GM21737 (cell line): ENCODE results near the gene BCL11B.

Experiments
- ATAC-seq: cut with Tn5 transposase; IDR thresholded peaks from one replicate; pipeline ENCODE4 v1.9.1; 2021; ENCODE audit warnings: mild to moderate bottlenecking, moderate library complexity; ENCODE audit not compliant: unreplicated experiment

The BCL11B gene

DNA sequence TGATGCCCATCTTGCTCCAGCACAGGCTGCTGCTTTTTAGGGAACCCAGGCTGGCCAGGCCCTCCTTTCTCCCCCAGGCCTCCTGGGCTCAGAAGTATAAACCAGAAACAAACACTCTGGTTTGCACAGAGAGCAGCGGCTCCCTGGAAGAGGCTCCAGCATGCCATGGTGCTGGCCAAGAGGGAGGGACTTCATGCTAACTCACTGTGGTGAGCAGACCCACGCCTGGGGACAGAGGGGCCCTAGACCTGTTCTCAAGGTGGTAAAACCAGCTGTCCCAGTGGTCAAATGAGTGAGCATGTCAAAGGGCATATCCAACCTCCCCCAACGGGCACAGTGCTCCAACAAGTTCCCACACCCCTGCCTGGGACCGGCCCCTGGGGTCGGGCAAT is 15.5 kb downstream of the BCL11B start:
- no peak for ATAC-seq

DNA sequence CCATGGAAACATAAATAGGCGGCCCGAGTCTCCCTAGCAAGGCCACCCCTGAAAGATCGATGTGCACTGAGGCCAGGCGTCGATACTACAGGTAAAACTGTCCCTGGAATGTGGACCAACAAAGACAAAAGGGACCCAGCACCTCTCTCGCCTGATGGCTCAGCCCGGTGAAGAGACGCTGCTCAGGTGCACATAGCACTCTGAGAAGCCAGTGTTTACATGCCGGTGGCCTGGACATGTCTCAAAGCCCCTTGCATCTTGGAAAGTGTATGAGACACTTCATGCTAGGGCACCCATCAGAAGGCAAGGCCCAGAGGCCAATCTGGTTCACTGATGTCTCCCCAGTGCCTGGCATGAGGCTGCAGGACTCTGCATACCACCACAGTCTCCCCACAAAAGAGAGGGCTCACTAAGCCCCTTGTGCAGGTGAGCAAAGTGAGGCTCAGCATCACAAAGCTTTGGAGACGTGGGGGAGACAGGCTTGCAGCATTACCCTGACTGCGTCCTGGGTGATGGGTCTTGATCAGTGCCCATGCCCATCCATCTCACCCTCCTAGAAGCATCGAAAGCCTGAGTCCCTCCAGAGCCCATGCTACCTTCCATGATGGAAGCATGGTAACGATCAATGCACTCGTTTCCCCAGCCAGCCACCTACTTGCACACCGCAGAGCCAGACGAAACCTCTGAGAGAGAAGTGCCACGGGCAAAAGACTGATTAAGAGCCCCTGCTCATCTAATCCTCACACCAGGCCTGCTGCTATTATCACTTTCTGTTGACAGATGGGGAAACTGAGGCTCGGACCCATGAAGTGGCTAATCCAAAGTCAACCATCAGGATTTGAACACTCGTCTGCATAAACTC is 16.1 kb downstream of the BCL11B start:
- ATAC-seq: no peak

DNA sequence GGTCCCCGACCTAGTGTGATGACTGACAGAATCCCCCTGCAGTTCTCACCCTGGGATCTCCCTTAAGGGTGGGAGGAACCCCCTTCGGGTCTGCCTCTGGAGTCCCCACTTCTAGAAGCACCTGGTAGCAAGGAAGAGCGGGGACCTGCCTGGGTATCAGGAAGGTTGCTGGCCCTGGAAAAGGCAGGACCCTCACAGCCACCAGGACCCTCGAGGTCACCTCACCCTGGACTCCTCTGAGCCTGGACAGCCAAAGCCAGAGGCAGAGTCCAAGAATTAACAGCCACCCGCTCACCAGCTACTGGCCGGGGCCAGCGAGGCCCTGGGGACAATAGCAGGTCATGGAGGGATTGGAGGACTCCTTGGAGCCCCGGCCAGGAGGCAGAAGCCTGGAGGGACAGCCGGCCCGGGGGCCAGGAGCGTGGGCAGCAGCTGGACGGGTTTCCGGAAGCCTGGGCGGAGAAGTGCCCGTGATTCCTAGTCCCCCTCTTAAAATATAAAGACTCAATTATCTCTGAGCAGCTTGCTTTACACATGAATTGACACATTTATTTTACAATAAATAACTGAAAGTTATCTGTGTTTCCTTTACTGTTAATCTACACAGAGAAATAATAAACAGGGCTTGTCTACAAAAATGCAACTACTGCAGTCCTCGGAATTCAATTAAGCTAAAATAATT is 17.5 kb downstream of the BCL11B start:
- ATAC-seq: no peak

DNA sequence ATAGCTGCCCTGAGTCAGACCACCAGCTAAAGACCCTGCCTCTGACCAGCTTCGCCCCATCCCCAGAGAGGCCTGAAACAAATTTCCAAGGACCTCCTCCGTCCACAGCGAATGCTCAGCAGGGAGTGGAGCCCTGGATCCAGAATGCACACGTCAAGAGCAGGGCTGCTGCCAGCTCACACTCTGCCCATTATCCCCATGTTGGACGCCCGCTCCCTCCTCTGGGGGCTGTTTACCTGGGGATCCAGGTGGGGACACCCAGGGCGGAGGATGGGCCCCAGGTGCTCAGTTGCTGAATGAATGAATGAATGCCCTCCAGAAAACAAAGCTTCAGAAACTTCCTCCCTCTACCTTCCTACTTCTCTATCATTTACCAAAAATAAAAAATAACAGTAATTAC is 18.1 kb downstream of the BCL11B start:
- no peak for ATAC-seq

DNA sequence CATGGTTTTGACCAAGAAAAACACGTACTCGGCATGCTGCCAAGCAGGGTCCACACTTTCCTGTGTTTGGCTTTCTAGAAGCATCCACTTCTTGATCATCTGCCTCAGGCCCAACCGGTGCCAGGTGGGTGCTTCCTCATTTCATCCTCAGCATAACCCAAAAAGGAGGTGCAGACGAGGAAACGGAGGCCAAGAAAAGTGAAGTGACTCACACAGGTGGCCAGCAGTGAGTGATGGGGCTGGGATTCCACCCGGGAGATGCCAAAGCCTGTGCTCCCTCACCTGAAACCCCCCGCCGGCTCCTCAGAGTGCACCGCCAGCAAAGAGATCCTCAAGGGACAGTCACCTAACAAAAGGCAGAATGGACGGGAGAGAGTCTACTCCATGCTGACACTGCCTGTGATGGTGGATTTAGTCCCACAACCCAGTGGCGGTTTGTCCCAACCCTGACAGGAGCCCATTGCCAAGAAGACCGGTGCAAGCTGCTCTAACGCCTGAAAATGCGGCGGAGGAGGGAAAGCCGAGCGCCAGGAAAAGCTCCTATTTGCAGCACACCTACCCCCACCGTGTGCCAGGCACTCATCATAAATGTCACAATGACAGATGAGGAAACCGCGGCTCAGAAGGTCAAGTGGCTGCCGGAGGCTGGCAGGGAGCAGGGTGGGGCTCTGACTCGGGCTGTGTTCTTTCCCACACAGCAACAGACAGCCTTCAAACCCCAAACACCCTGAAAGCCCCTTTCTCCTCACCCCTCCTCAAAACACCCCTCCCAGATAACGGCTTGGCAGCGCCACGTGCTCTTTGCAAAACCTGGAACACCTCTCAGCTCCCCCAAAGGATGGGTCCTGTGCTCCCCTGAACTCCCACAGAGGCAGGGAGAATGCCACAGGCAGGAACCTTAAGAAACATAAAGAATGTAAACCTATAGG is 18.8 kb downstream of the BCL11B start:
- ATAC-seq: no peak

DNA sequence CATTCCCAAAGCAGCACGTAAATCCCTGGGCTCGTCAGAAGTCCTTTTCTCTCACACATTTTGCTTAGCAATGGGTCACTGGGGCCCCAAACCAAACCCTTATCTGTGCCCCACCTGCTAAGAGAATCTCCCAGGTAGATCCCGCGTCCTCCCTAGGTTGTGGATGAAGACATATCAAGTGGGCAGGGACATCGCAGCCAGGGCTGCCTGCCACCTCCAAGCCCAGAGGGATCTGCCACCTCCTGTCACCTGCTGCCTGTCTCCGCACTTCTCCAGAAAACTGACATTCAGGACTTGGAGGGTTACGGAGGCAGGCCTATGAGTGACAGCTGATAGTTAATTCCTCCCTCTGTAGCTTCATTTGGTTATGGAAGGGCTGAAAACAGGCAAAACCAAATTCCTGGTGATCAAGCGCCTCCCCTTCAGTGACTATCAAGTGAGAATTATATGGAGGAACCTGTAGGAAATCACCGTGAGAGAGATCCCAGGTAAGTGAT is 19.5 kb downstream of the BCL11B start:
- ATAC-seq: no peak

DNA sequence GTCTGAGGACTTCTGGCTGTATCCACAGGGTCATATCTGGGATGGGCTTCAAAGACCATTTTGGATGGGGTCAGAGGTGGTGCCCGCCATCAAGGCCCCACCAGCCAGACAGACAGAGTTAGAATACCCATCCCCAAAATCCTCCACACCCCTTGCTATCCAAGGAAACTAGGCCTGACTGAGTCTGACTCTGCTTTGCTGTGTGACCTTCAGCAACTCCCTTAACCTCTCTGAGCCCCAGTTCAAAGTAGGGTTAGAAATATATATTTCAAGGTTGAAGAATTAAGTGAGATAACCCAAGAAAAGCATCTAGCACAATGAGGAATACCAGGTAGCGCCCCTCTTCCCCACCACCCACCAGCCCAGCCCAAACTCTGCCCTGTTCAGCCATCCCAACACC is 20.3 kb downstream of the BCL11B start:
- ATAC-seq: no peak

DNA sequence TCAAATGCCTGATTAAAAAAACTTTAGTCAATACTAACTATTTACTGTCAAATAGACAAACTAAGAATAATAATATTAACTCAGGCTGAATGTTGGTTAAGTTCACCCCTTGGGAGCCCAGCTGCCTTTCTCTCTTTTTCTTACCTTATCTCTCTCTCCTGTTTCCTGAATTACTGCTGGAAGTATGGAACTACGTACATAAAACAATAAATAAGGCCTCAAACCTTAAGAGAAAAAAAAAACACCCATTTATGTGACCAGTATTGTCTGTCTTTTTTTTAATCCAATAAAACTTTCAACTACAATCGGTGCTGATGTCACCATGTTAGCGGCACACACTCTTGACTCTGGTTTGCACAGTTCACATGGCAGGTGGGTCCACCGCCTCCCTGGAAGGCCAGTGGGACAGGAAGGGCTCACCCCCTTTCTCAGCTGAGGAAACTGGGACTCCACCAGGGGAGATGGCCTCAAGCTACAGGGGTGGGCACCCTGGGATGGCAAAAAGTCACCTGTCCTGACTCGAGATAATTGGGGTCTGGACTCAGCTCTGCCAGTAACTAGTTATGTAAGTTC is 21.3 kb downstream of the BCL11B start:
- ATAC-seq: no peak

GRCh38 chr14:99249389-99249788 is 22.6 kb downstream of the BCL11B start:
- ATAC-seq: no peak

DNA sequence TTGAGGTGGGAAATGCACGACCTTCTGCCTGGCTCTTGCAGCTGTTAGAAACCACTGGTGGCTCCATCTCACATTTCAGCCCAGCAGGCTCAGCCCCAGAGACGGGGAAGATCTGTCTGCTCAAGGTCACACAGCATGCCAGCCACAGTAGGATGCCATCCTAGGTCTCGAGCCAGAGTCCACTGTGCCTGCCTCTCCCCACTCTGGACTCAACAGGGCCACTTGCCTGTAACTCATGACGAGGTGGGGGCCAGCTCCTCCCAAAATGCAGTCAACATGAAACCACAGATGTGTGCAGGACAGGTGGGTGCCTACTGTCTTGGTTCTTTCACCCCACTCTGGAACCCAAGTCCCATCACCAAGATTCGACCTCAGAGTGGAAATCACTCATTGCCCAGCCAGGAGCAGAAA is 23.2 kb downstream of the BCL11B start:
- no peak for ATAC-seq

- ATAC-seq: no peak
Observed at GRCh38 chr14:99247772-99248171, 24.2 kb downstream of the BCL11B start.

GRCh38 chr14:99247101-99247729 is 24.8 kb downstream of the BCL11B start:
- ATAC-seq: no peak

- ATAC-seq: no peak
Observed at GRCh38 chr14:99246536-99247097, 25.4 kb downstream of the BCL11B start.

DNA sequence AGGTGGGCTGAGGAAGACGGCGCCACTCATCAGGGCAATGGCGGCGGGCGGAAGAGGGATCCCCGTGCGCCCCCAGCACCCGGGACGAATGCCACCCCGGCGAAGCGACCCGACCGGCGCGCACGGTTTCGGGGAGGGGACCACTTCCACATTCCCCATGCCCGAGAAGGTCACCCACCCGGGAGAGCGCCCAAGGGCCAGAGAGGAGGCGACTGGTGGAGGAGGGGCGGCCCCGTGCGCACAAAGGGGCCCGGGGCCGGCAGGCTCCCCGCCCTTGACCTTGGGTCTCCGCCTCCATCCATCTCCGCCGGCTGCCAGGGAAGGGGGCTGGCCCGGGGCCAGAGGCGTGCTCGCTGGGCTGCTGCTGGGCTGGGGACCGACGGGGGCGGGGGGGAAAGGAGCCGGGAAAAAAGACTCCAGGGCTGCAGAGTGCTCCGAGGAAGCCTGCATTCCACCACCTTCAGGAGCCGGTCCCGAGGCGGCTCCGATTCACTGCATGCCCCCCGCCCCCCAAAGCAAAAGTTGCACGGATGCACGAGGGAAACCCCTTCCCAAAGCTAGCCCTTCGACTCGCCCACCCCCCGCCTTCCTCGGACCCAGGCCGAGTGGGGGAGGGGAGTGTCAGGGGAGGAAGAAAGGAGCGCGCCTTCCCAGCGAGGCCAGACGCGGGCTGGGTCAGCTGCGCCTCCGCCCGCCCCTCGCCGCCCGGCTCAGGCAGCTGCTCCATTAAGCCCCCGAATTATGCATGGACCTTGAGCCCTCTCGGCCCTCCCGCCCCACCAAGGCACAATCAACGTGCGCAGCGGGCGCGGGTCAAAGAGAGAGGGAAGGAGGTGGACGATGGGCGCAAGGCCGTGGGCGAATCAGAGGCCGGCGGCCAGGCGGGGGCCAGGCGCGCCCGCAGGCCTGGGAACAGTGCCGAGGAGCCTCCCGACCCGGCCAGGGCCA is 26.2 kb downstream of the BCL11B start:
- no peak for ATAC-seq

DNA sequence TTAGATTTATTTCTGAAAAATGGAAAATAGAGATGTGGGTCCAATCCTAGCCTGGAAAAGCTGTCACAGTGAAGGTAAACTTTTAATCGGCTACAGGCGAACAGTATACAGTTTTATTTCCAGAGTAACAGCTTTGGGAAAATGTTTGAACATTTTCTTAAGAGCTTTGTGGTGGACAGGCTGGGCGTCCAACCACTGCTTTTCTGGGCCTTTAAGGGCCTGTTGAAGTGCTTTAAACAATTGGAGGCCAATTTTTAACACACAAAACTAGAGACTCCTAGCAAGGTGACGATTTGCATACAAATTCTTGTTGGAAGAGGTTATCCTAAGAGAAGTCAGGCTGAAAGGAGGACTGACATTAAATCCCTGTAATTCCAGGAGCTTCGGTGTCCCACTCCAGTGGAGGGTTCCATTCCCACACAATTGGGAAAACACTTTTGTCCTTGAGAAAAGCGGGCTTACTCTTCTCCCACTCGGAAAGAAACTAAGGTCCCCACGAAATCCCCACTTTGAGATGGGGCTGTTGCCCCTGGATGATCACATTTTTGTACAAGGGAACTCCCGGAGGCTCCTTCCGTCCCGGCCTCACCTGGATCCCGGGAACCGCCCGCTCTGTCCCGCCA is 26.9 kb downstream of the BCL11B start:
- no peak for ATAC-seq

GRCh38 chr14:99244367-99244901 is 27.6 kb downstream of the BCL11B start:
- ATAC-seq: no peak

DNA sequence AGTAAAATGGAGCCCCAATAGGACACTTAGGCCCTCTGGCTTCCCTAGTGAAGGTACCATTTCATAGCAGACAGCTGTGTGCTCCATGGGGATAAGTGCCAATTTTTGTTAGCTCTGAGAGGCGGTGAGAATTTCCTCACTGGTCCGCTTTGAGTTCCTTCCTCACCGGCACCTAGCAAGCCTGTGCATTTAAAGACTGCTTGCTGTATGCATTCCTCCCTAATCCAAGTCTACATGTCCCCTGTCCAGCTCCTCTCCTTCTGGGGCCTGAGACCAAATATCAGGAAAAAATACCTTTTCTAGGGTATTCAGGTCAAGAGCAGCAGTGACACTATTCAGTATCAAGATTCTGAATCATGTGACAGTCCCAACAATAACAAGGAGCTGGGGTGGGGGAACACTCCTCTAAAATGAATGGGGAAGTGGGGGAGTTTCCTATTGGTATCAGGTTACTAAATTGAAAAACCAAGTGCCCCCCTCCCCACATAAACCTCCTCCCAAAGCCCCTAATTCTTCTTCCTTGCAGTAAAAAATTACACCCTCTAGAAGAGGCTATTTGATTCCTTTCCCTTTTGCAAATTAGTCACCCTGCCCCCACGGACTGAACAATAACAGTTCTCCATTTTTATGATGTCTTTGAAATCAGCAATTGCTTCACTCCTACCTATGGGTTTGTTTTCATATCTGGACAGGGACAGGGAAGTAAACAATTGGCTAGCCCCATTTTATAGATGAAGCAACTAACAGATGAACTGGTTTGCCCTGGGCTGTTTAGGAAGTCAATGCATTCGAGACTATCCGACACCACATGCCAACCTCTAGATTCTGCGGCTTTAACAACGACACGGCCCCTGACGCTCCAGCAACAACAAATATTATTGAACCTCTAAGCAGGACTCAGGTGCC is 28.9 kb downstream of the BCL11B start:
- ATAC-seq: no peak
